ENCODE results near the gene SLC5A12. TPM values are rescaled to one million over a fixed set of nuclear protein-coding genes. Genes with fewer than 3 reads are reported as not detected.

SLC5A12 gene
- total RNA-seq, 2 experiments from 2014 or later, result not detected

- ChIA-PET POLR2A (no interaction called here), CTCF (no interaction called here)
These were observed 5.1 kb upstream of the SLC5A12 start for GRCh38 chr11:26726960-26727359.

GRCh38 chr11:26719998-26720397, 1.9 kb downstream of the SLC5A12 start:
- ChIA-PET POLR2A (no interaction called here), CTCF (no interaction called here)

GRCh38 chr11:26719289-26719973, 2.4 kb downstream of the SLC5A12 start:
- ChIA-PET POLR2A (no interaction called here), CTCF (no interaction called here)

- ChIA-PET CTCF (no interaction called here), POLR2A (no interaction called here)
These were observed 4.1 kb downstream of the SLC5A12 start for GRCh38 chr11:26717771-26718170.

GRCh38 chr11:26715133-26715532, 6.7 kb downstream of the SLC5A12 start:
- CTCF ChIA-PET, result no interaction called here
- POLR2A ChIA-PET, result no interaction called here

- CTCF ChIA-PET, result no interaction called here
- POLR2A ChIA-PET, result no interaction called here
These were observed 9.4 kb downstream of the SLC5A12 start for GRCh38 chr11:26712497-26712896.

- ChIA-PET POLR2A (no interaction called here), CTCF (no interaction called here)
These were observed 11.4 kb downstream of the SLC5A12 start for GRCh38 chr11:26710489-26710888.

GRCh38 chr11:26708736-26709456, 13.0 kb downstream of the SLC5A12 start:
- CTCF ChIA-PET, result no interaction called here

GRCh38 chr11:26706181-26706580, 15.7 kb downstream of the SLC5A12 start:
- CTCF ChIA-PET, result no interaction called here
- POLR2A ChIA-PET, result no interaction called here

More at GRCh38 chr11:26708736-26709456, 13.0 kb downstream of the SLC5A12 start:
- POLR2A ChIA-PET, result no interaction called here

- ChIA-PET POLR2A (no interaction called here), CTCF (no interaction called here)
These were observed 17.6 kb downstream of the SLC5A12 start for GRCh38 chr11:26704249-26704648.

GRCh38 chr11:26703411-26704191, 18.3 kb downstream of the SLC5A12 start:
- ChIA-PET CTCF (no interaction called here), POLR2A (no interaction called here)

GRCh38 chr11:26702406-26702805, 19.5 kb downstream of the SLC5A12 start:
- POLR2A ChIA-PET, result no interaction called here
- CTCF ChIA-PET, result interaction anchor here (1.1 kb wide), 1 partner anchor 717 kb away, joined by 3 read pairs; no protein-coding TSS in a partner anchor

GRCh38 chr11:26700574-26701235, 21.2 kb downstream of the SLC5A12 start:
- ChIA-PET POLR2A (no interaction called here), CTCF (no interaction called here)

- ChIA-PET POLR2A (no interaction called here), CTCF (no interaction called here)
These were observed 23.6 kb downstream of the SLC5A12 start for GRCh38 chr11:26698224-26698623.

- ChIA-PET CTCF (no interaction called here), POLR2A (no interaction called here)
These were observed 25.5 kb downstream of the SLC5A12 start for GRCh38 chr11:26696330-26696729.

- POLR2A ChIA-PET, result no interaction called here
- CTCF ChIA-PET, result no interaction called here
These were observed 33.2 kb downstream of the SLC5A12 start for GRCh38 chr11:26688701-26689100.

GRCh38 chr11:26687351-26687750, 34.5 kb downstream of the SLC5A12 start:
- CTCF ChIA-PET, result no interaction called here
- POLR2A ChIA-PET, result no interaction called here

- CTCF ChIA-PET, result no interaction called here
- POLR2A ChIA-PET, result no interaction called here
These were observed 44.3 kb downstream of the SLC5A12 start for GRCh38 chr11:26677566-26677965.

- ChIA-PET POLR2A (no interaction called here), CTCF (no interaction called here)
These were observed 45.2 kb downstream of the SLC5A12 start for GRCh38 chr11:26676641-26677040.

GRCh38 chr11:26675233-26675928, 46.5 kb downstream of the SLC5A12 start:
- POLR2A ChIA-PET, result no interaction called here
- CTCF ChIA-PET, result no interaction called here

All from activated CD8-positive, alpha-beta memory T cell treated with anti-CD3 and anti-CD28 coated beads for 36 hours (primary cell).